HG03045 (cell line): Measurements from ENCODE around the gene MANEA.
"Not testable (repeated sequence)": the region's sequence is repeated elsewhere in the genome, so short reads cannot be mapped to it uniquely, and the experiment has no call there.

ENCODE experiments used
- ATAC-seq: cut with Tn5 transposase; IDR thresholded peaks from one replicate; pipeline ENCODE4 v1.9.1; 2021; ENCODE audit warnings: mild to moderate bottlenecking, moderate library complexity; ENCODE audit not compliant: unreplicated experiment

MANEA gene

GRCh38 chr6:95584226-95584625 lies 6.9 kb downstream of the MANEA start:
- ATAC-seq, result not testable (repeated sequence)

GRCh38 chr6:95587989-95588388 lies 10.7 kb downstream of the MANEA start:
- no peak for ATAC-seq

DNA sequence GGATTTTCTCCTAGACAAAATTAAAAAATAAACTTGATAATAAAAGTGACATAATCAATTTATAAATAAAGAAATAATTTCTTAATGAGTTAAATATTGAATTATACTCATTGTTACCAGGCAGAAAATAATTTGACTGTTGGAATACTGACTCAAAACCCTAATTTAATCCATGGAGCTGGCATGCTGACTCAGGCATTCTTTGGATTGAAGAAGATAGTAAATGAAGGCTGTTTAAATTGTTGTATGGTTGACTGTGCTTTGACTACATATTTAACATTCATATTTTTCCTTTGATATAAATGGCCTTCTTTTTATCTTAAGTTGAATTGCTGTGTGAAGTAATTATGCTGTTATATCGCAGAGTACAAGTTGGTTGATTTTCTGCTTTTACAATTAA lies 11.7 kb downstream of the MANEA start:
- no peak for ATAC-seq

DNA sequence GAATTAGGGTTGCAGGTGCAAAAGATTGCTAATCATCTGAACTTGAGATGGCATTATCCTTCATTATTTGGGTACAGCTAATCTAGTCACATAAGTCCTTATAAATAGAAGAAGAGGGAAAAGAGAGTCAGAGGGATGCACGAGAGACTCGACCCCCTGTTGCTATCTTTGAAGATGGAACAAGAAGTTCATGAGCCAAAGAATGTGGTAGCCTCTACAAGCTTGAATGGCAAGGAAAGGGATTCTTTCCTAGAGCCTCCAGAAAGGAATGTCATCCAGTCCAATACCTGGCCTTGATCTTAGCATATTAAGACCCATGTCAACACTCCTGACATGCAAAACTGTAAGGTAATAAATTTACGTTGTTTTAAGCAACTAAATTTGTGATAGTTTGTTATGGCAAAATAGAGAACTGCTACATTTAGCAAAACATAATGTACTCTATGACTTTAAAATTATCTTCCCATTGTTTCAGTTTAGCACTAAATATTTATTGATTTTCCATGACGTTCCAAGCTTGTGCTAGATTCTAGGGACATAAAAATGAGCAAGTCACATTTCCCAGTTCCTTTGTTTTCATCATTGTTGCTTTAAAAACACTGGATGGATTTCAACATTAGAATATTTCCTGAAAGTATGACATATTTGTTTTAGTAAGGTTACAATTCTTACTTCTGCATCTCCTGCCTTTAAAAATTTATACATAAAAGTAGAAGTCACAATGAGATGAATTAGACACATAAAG lies 12.7 kb downstream of the MANEA start:
- no peak for ATAC-seq

DNA sequence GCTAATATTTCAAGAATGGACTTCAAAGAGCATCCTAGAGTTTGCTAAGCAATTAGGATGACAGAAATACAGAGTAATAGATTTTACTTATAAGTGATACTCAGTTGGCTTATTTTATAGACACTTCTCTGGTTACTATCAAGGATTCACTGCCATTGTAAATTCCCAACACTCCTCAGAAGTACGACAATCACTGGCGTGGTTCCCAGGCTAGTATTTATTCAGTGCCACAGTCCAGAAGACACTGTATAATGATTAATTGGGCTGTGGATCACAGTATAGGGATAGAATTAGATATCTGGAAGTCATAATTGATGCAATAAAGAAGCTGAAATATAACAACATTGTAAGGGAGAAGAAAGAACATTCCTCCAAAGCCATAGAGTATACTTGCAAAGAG lies 15.7 kb downstream of the MANEA start:
- ATAC-seq, result no peak

DNA sequence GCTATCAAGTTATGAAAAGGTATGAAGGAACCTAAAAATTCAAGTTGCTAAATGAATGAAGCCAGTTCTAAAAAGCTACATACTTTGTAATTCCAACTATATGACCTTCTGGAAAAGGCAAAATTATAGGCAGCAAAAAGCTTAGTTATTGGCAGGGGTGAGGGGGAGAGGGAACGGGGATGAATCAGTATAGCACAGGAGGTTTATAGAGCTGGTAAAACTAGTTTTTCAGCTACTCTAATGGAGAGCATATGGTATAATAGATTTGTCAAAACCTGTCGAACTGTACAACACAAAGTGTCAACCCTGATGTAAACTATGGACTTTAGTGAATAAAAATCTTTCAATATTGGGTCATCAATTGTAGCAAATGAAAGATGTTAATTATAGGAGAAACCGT lies 18.7 kb downstream of the MANEA start:
- ATAC-seq, result no peak

DNA sequence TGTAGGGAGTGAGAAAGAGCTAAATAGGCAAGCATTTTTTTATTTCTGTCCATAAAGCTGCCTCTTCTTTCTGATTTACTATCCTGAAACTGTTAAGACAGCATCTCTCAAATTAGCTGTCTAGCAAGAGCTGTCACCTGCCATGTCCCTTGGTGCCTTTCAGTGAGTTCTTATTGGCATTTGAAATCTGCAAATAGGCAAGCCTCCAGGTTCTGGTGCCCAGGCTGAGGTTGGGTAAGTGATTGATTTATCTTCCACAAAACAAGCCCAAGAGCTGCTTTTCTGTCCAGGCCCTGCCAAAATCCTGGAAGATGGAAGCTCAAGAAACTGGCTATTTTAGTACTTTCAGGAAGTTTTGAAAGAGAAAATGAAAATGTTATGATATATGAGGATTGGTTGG lies 22.4 kb downstream of the MANEA start:
- ATAC-seq, result peak; percentile 51

GRCh38 chr6:95601133-95601532 lies 23.8 kb downstream of the MANEA start:
- ATAC-seq, result no peak

GRCh38 chr6:95614094-95614493 lies 36.8 kb downstream of the MANEA start:
- no peak for ATAC-seq

GRCh38 chr6:95629551-95629950 lies 52.2 kb downstream of the MANEA start:
- no peak for ATAC-seq

DNA sequence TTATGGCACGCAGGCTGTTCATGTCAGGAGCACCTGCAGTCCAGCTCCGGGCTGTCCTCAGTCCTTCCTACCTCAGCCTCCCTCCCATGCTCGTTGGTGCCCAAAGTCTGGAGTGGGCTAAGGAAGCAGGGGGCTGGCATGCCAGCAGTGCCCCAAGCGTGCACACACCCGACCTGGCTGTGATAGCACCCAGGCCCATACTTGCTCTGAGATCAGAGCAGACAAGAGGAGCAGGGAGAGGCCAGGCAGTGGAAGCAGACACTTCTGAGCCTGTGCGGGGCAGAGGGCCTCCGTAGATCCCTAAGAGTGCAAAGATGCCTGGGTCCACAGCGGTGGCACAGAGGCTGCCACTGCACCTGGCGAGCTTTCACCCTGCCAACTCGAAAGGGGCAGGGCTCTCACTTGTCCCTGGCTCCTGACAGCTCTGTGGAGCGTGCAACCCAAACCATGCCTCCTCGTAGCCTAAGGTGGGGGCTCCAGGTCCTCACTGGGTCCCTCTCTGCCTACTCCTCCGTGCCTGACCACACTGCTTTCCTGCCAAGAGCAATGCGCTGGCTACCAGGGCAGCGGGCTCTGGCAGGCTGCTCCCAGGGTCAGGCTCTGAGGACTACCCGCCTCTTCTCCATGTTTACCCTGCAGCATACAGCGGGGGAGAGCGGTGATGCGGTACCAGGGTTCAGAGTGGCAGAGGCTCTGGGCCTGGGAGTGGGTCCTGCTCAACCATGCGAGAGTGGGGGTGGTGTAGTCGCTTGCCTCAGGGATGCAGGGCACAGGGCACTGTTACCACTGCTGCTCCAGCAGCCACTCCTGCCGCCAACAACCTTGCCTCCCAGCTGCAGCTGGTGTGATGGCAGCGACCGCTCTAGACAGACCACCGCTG lies 59.5 kb downstream of the MANEA start:
- ATAC-seq, result no peak

DNA sequence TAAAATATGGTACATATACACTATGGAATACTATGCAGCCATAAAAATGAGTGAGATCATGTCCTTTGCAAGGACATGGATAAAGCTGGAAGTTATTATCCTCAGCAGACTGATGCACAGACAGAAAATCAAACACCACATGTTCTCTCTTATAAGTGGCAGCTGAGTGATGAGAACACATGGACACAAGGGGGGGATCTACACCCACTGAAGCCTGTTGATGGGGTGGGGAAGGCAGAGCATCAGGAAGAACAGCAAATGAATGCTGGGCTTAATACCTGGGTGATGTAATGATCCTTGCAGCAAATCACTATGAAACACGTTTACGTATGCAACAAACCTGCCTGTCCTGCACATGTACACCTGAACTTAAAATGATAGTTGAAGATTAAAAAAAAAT lies 71.3 kb downstream of the MANEA start:
- no peak for ATAC-seq

- no peak for ATAC-seq
These were observed 72.1 kb downstream of the MANEA start for GRCh38 chr6:95649451-95649850.

- no peak for ATAC-seq
These were observed 76.8 kb downstream of the MANEA start for GRCh38 chr6:95654176-95654575.

GRCh38 chr6:95658886-95659285 lies 81.6 kb downstream of the MANEA start:
- ATAC-seq, result no peak
